ENCODE results near the gene MYO15A.

Gene MYO15A

DNA sequence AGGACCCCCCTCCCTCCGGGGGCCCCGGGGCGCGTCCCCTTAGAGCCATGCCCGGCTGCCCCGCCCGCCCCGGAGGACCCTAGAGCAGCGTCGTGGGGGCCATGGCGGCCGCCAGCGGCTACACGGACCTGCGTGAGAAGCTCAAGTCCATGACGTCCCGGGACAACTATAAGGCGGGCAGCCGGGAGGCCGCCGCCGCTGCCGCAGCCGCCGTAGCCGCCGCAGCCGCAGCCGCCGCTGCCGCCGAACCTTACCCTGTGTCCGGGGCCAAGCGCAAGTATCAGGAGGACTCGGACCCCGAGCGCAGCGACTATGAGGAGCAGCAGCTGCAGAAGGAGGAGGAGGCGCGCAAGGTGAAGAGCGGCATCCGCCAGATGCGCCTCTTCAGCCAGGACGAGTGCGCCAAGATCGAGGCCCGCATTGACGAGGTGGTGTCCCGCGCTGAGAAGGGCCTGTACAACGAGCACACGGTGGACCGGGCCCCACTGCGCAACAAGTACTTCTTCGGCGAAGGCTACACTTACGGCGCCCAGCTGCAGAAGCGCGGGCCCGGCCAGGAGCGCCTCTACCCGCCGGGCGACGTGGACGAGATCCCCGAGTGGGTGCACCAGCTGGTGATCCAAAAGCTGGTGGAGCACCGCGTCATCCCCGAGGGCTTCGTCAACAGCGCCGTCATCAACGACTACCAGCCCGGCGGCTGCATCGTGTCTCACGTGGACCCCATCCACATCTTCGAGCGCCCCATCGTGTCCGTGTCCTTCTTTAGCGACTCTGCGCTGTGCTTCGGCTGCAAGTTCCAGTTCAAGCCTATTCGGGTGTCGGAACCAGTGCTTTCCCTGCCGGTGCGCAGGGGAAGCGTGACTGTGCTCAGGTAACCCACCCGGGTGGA is 75.8 kb downstream of the MYO15A start:
- peak in 39 of 56 donors; percentile 18 to 73 (median 45) for DNase-seq

DNA sequence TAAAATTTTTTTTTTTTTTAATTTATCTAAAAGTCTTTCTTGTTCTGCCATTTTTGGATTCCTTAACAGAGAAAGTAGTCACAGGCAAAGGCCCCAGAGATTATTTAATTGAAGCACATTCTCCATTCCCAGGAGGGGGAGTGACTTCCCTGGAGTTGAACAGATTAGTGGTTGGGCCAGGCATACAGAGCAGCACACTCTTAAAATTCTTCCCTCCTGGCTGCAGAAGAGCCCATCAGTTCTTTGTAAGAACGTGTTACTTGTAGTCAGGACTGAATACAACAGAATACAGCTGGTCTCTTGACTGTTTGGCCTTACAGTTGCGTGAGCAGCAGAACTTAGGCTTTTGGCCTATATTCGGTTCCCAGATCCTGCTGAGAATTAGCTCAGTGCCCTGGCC is 76.8 kb downstream of the MYO15A start:
- peak in 1 of 56 donors; percentile 7 for DNase-seq

DNA sequence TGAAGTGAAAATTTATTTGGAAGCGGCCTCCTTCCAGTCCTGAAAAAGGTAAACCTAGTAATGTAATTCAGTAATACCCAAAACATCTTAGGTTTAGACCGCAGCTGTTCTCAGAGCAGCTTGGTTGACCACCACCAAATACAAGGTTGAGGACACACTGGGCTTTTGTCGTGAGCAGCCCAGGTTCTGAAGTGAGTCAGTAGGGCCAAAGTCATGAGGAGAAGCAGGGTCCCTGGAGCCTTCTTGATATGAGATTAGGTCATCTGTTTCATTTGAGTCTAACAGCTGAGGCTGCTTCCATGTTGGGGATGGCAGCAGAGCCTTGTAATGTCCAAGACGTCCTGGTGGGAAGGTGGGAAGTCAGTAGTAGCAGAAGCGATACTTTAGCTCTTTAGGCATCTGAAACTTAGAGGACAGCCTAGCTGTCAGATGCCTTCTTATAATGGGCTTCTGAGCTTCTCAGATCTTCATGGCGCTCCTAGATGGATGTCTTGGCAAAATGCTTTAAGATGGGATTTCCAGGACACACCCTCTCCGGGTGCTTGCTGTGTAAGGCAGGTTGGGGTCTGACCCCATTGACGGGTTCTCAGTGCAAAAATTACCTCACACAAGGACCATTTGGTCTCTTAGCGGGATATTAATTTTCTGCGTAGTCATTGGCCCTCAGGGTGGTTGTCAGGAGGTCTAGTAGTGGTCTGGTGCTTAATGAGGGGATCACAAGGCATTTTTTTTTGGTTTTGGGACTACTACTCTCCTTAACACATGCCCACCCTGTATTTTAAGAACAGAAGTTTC is 77.5 kb downstream of the MYO15A start:
- no peak for DNase-seq

- DNase-seq, result peak in 3 of 56 donors; percentile 25 to 41 (median 25)
Measured at GRCh38 chr17:18186627-18186982, 78.0 kb downstream of the MYO15A start.

DNA sequence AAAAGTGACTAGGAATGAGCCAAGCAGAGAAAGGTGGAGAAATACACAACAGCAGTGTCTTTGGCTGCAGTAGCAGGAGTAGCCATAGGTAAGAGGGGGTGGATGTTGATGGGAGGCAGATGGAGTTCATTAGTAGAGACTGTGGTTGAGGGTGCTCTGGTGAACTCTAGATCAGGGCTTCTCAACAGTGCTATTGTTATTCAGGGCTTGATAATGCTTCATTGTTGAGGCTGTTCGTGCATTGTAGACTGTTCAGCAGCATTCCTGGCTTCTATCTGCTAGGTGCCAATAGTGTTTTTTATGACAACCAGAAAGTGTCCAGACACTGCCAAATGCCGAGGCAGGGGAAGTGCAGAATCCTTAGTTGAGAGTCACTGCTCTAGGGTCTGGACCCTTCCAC is 78.7 kb downstream of the MYO15A start:
- peak in 14 of 56 donors; percentile 12 to 51 (median 26) for DNase-seq

DNA sequence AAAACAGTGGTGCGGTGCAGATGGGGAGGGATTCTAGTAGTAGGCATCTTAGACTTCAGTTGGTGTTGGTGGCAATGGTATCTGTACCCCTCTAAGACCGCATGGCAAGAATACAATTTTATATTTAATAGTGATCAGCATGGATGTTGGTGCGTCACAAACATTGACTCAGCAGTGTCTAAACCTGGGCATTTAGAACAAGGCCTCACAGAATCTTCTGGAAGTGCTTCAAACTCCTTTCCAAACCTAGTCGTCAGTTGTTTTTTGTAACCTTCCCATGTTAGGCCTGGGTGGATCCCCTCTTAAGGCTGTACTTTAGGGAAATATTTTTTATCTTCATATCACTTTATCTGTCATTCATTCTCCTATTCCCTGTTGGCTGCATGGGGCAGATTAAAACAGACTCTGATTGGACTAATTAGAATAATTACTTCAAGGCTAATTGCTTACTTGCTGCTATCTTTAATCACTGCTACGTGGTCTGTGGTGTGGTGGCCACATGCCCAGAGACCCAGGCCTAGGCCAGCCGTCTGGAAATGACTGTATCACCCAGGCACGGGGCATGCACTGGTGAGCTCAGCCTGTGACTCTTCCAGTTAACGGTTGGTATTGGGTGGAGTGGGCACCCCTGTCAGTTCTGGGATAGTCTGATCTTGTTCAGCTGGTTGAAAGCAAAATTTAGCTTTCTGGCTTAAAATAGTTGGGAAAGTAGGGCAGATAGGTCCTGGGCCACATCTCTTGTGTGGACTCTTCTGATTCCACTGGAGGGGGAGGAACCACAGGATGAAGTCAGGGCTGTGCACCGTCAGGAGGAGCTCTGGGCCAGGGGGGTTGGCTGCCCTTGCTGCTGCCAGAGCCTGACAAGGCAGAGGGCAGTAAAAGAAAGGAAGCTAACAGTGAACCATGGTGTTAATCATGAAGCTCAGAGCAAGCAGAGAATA is 79.5 kb downstream of the MYO15A start:
- DNase-seq, result peak in 3 of 56 donors; percentile 22 to 37 (median 34)

GRCh38 chr17:18190628-18191235 is 82.2 kb downstream of the MYO15A start:
- DNase-seq, result no peak

DNA sequence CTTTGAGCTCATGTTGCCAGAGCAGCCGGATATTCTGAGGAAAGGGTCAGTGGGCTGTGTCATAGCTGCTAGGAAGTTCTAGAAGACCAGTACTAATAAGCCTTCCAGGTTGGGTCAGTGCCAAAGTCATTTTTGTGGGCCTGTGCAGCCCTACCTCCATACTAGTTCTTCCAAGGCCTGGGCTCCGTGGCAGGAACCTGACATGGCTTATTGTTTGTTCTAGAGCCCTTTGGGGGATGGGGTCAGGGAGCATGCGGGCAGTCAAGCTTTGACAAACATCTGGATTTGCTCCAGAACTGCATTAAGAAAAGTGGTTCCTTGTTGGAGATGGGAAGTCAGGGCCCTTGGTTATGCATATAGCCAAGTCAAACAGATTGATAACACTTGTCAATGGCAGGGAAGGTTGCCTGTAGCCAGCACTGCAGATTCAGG is 82.7 kb downstream of the MYO15A start:
- DNase-seq, result peak in 2 of 56 donors; percentile 13 to 41

GRCh38 chr17:18191967-18192366 is 83.4 kb downstream of the MYO15A start:
- DNase-seq, result no peak

- no peak for DNase-seq
Measured at GRCh38 chr17:18194394-18194793, 85.8 kb downstream of the MYO15A start.

DNA sequence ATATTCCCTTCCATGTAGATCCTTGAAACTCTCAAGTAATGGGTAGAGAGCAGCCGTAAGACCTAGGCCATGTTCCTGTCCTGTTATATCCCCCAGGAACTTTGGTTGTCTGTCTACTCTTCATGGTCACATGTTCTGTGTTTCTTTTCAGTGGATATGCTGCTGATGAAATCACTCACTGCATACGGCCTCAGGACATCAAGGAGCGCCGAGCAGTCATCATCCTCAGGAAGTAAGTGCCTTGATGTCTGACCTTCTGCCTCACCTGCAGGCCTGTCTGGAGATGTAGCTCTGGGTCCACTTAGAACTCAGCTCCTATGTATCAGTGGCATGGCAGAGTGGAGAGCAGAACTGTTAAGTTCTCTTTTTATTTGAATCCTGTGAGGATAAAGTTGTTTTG is 86.2 kb downstream of the MYO15A start:
- no peak for DNase-seq

- DNase-seq, result peak in 6 of 56 donors; percentile 14 to 71 (median 34)
Measured at GRCh38 chr17:18195246-18195645, 86.7 kb downstream of the MYO15A start.

GRCh38 chr17:18197535-18198194 is 89.1 kb downstream of the MYO15A start:
- no peak for DNase-seq

GRCh38 chr17:18198530-18198929 is 90.0 kb downstream of the MYO15A start:
- DNase-seq, result no peak

DNA sequence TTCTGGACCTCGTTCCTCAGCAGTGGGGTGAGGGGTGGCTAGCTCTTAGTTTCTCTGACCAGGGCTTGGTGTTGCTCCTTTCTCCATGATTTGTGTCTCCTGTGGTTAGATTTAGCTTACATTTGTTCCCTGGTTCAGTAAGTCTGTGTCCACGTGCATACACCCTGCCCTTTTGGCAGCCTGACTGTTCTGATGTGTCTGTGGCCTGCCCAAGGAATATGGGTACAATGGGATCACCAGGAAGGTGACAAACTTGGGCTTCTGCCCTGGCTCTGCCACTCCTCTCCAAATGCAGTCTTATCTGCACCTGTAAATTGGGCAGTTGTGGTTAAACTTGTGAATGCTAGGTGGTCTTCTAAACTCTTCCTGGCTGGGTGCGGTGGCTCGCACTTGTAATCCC is 92.6 kb downstream of the MYO15A start:
- no peak for DNase-seq

GRCh38 chr17:18203308-18203707 is 94.8 kb downstream of the MYO15A start:
- DNase-seq, result no peak

DNA sequence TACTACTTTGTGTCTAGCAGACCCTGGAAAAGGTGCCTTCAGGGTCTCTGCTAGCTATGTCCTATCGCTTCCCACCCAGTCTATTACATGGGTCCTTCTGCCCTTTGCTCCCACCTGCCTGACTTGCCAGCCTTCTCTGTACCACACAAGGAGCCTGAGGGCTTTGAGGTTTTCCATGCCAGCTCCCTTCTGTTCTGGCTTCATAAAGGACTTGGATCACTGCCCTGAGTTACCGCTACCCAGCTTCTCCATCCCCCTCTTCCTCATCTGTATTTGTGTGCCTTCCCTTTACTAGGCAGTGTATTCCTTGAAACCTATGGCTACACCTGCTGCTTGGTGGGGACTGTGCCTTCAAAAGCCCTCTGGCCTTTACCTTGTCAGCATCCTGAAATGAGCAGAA is 97.3 kb downstream of the MYO15A start:
- no peak for DNase-seq

DNA sequence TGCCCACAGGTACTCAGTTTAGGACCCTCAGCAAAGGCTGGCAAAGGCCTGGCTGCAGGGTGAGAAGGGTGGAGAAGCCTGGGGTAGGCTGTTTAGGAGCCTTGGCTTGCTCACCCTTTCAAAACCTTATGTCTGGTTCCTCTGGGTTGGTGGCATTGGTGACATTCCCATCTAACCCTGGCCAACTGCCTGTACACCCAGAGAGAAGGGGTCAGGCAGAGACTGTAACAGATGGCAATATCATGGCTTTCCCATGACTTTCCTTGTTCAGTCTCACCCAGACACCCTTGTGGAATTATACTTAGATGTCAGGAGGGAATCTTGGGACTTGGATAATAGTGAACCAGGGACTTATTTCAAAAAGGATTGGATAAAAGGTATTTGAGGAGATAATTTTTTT is 98.4 kb downstream of the MYO15A start:
- DNase-seq, result no peak

DNA sequence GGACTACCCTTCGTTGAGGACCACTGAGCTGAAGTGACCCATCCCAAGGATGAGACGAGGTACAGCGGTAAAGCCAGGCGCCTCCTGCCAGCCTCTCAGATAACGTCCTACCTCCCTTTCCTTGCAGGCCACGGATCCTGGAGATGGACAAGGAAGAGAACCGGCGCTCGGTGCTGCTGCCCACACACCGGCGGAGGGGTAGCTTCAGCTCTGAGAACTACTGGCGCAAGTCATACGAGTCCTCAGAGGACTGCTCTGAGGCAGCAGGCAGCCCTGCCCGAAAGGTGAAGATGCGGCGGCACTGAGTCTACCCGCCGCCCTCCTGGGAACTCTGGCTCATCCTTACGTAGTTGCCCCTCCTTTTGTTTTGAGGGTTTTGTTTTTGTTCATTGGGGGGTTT is 99.5 kb downstream of the MYO15A start:
- DNase-seq, result no peak

DNA sequence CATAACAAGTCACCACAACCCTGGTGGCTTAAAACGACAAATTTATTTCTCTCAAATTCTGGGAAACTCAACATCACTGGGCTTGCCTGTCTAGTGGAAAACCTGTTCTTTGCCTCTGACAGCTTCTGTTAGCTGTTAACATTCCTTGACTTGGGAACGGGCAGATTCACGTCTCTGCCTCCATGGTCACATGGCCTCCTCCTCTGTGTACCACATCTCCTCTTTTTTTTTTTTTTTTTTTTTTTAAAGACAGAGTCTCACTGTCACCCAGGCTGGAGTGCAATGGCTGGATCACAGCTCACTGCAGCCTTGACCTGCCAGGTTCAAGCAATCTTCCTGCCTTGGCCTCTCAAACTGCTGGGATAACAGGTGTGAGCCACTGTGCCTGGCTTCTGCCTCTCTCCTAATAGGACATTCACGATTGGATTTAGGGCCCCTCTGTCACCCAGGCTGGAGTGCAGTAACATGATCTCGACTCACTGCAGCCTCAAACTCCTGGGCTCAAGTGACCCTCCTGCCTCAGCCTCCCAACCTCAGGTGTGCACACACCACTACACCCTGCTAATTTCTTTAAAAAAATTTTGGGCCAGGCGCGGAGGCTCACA is 105.2 kb downstream of the MYO15A start:
- DNase-seq, result no peak
